GM06990 (cell line): ENCODE measurements around the gene WDR86.

Experiments used
- DNase-seq: peaks from one replicate; pipeline ENCODE4 v3.0.0-alpha.2; 2011; ENCODE audit not compliant: insufficient read length; ENCODE audit errors: extremely low read depth
- H3K27me3 ChIP-seq: replicated peaks from 2 replicates; pipeline ENCODE4 v1.6.0; 2011; ENCODE audit warnings: low read length; ENCODE audit not compliant: control insufficient read depth, insufficient read depth
- H3K36me3 ChIP-seq: 2 replicates; pipeline ENCODE4 v1.5.1; 2011; ENCODE audit warnings: low read length; ENCODE audit not compliant: control insufficient read depth, insufficient read depth
- H3K4me3 ChIP-seq: replicated peaks from 2 replicates; pipeline ENCODE4 v1.5.1; 2011; ENCODE audit warnings: low read depth, mild to moderate bottlenecking, control low read depth, low read length
- TF ChIP-seq, protein P1 (sequence below): IDR thresholded peaks from 2 replicates; pipeline ENCODE4 v1.5.1; 2011; ENCODE audit warnings: low read length, control low read depth, mild to moderate bottlenecking, inconsistent platforms; ENCODE audit not compliant: insufficient read depth, poor library complexity, severe bottlenecking

The WDR86 gene

GRCh38 chr7:151410405-151411390 is 860 bp upstream of the WDR86 start:
- Histone ChIP-seq H3K27me3 (peaks cover 4% of the 10 kb centered on the region), H3K36me3 (no peaks in the 10 kb centered on the region), H3K4me3 (no peak overlapping the region)
- DNase-seq = no peak
- TF ChIP-seq, protein P1, sequence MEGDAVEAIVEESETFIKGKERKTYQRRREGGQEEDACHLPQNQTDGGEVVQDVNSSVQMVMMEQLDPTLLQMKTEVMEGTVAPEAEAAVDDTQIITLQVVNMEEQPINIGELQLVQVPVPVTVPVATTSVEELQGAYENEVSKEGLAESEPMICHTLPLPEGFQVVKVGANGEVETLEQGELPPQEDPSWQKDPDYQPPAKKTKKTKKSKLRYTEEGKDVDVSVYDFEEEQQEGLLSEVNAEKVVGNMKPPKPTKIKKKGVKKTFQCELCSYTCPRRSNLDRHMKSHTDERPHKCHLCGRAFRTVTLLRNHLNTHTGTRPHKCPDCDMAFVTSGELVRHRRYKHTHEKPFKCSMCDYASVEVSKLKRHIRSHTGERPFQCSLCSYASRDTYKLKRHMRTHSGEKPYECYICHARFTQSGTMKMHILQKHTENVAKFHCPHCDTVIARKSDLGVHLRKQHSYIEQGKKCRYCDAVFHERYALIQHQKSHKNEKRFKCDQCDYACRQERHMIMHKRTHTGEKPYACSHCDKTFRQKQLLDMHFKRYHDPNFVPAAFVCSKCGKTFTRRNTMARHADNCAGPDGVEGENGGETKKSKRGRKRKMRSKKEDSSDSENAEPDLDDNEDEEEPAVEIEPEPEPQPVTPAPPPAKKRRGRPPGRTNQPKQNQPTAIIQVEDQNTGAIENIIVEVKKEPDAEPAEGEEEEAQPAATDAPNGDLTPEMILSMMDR = no peak

- Histone ChIP-seq H3K36me3 (no peaks in the 10 kb centered on the region), H3K4me3 (no peak overlapping the region), H3K27me3 (peaks cover 4% of the 10 kb centered on the region)
- TF ChIP-seq, protein P1 = no peak
- DNase-seq = no peak
Measured at GRCh38 chr7:151408839-151409666, 785 bp downstream of the WDR86 start.

DNA sequence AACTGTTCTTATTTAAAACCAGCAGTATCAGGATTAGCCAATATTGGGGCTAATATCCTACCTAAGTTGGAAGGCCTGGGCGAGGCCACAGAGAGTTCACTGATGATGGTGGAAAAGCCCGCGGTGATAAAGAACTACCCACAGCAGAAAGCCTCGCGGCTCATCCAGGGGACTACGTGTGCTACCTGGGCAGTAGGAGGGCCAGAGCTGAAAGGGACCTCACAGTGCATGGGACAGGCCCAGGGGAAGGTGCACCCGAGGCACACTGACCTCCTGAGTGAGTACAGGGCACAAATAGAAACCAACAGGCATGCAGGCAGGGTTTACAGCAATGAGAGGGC is 1.4 kb downstream of the WDR86 start:
- H3K4me3 ChIP-seq = no peak overlapping the region
- H3K36me3 ChIP-seq = no peaks in the 10 kb centered on the region
- TF ChIP-seq, protein P1 = no peak
- peaks cover 4% of the 10 kb centered on the region for H3K27me3 ChIP-seq
- no peak for DNase-seq

- DNase-seq = no peak
- no peak overlapping the region for H3K4me3 ChIP-seq
- peaks cover 4% of the 10 kb centered on the region for H3K27me3 ChIP-seq
- TF ChIP-seq, protein P1 = no peak
- no peaks in the 10 kb centered on the region for H3K36me3 ChIP-seq
Measured at GRCh38 chr7:151406886-151407583, 2.8 kb downstream of the WDR86 start.

DNA sequence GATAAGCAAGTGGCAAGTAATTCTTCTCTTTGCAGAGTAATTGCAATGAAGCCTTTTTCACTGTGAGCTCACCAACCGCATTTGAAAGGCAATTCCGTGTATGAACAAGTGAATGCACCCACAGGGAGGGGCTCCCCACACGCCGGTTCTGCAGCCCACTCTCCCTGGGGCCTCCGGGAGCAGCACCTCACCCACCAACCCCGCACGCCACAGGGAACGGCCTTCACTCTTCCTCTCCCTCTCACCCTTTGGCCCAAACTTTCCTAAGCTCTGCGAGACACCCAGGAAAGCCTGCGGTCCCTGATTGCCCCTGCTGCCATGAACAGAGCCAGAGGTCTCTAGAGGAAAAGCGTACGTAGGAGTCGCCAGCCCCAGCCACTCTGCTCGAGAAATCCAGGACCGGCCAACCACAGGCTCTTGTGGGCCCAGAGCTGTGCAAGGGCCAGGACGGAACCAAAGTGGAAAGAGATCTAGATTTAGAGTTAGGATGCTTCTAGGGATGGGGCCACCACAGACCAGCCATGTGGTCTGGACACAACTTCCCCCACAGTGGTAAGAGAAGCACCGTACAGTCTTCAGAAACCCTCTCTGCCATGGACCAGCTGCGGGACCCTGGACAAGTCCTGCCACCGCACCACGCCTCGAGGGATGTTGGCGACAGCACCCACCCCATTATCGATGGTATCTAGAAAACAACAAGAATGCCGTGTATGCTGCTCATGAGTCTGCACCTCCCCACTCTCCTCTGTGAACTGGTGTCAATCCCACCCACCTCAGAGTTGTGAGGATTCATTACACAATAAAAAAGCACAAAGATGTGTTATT is 3.6 kb downstream of the WDR86 start:
- Histone ChIP-seq H3K4me3 (no peak overlapping the region), H3K27me3 (peaks cover 2% of the 10 kb centered on the region; the same call in 1 of the 2 replicates), H3K36me3 (no peaks in the 10 kb centered on the region)
- no peak for DNase-seq
- TF ChIP-seq, protein P1 = no peak
